HepG2 (cell line): Measurements from ENCODE around the gene SCFD2. TPM values are rescaled to one million over a fixed set of nuclear protein-coding genes. Genes with fewer than 3 reads are reported as not detected.

ENCODE experiments used
- ATAC-seq: fragments of 200-7000 bp; cut with Tn5 transposase; 3 replicates; pipeline ENCODE4 v1.9.1; 2020; ENCODE audit warnings: mild to moderate bottlenecking, moderate library complexity
- BruUV-seq: library from RNA; stranded (reverse); fragments of 400-500 nt; replicated peaks from 2 replicates; lab custom pipeline; 2021; lab: Mats Ljungman, UMichigan
- CTCF ChIA-PET: fragments of 300-600 bp; formaldehyde crosslinking; extraction: SDS; loops from one replicate; lab custom pipeline; 2021; ENCODE audit warnings: low total read pairs, inconsistent platforms, low intra/inter-chr PET ratio; lab: Yijun Ruan, JAX
- POLR2A ChIA-PET: fragments of 350-600 bp; sonication (Branson Sonifier 250); formaldehyde crosslinking; loops from one replicate; lab custom pipeline; 2020; ENCODE audit warnings: antibody characterized with exemption, inconsistent platforms; lab: Yijun Ruan, JAX
- DNase-seq: peaks from one replicate; pipeline ENCODE4 v3.0.0-alpha.2; 2015; ENCODE audit warnings: low spot score
- FAIRE-seq: peaks from 3 replicates; lab custom pipeline; 2011; peaks lifted over from hg19 to GRCh38; lab: Jason Lieb, UNC
- H2AFZ ChIP-seq: one replicate; pipeline ENCODE4 v1.6.1; 2011; ENCODE audit warnings: low read length, inconsistent platforms
- H3K27ac ChIP-seq: fragments of 300-600 bp; 3 replicates; pipeline ENCODE4 v1.8.0; 2011; ENCODE audit warnings: mixed run types, mild to moderate bottlenecking, mixed read lengths, low read length, inconsistent platforms; ENCODE audit not compliant: insufficient read depth; ENCODE audit errors: extremely low read length
- H3K27me3 ChIP-seq, 2 experiments: fragments of 200-600 bp in 1 of 2; 2 replicates in 1 of 2; 3 replicates in 1 of 2; pipeline versions ENCODE4 v1.6.0 to v1.8.0; 2011; ENCODE audit warnings: low read length in 2 of 2, mild to moderate bottlenecking in 2 of 2, moderate library complexity in 2 of 2, inconsistent platforms in 1 of 2; ENCODE audit not compliant: insufficient read depth in 2 of 2, control insufficient read depth in 1 of 2
- H3K36me3 ChIP-seq, 2 experiments: fragments of 200-600 bp in 1 of 2; replicated peaks in 1 of 2; 2 replicates in 1 of 2; 3 replicates in 1 of 2; pipeline versions ENCODE4 v1.5.1 to v1.8.0; 2011; ENCODE audit warnings: low read length in 2 of 2, inconsistent platforms in 1 of 2; ENCODE audit not compliant: insufficient read depth in 2 of 2, control insufficient read depth in 1 of 2
- H3K4me1 ChIP-seq: 2 replicates; pipeline ENCODE4 v1.5.1; 2012; ENCODE audit warnings: low read length, inconsistent platforms; ENCODE audit not compliant: insufficient read depth
- H3K4me2 ChIP-seq: 2 replicates; pipeline ENCODE4 v1.6.0; 2011; ENCODE audit warnings: low read depth, low read length, inconsistent platforms
- H3K4me3 ChIP-seq, 3 experiments: fragments of 200-600 bp in 1 of 3; sonication (generic), shearing (Covaris generic) in 1 of 3; replicated peaks in 1 of 3; 2 replicates each; pipeline ENCODE4 v1.5.1; 2011 to 2016; ENCODE audit warnings: low read length in 3 of 3, inconsistent platforms in 2 of 3, low read depth in 2 of 3, mild to moderate bottlenecking in 2 of 3, control low read depth in 1 of 3, mixed read lengths in 1 of 3; ENCODE audit not compliant: insufficient read depth in 1 of 3
- H3K79me2 ChIP-seq: one replicate; pipeline ENCODE4 v1.6.1; 2011; ENCODE audit warnings: low read length, inconsistent platforms; ENCODE audit not compliant: insufficient read depth
- H3K9ac ChIP-seq: 2 replicates; pipeline ENCODE4 v1.6.0; 2011; ENCODE audit warnings: mild to moderate bottlenecking, low read depth, low read length, inconsistent platforms; ENCODE audit not compliant: insufficient read depth
- H3K9me3 ChIP-seq: 2 replicates; pipeline ENCODE4 v1.5.1; 2012; ENCODE audit warnings: mild to moderate bottlenecking, low read length
- H4K20me1 ChIP-seq: 2 replicates; pipeline ENCODE4 v1.6.0; 2011; ENCODE audit warnings: inconsistent platforms, mild to moderate bottlenecking, low read length, moderate library complexity; ENCODE audit not compliant: insufficient read depth
- ADNP ChIP-seq: sonication (generic); formaldehyde crosslinking; IDR thresholded peaks from 2 replicates; pipeline ENCODE4 v1.4.0; 2020; ENCODE audit warnings: missing genetic modification reagents
- CAMTA2 ChIP-seq: sonication (generic); formaldehyde crosslinking; IDR thresholded peaks from 2 replicates; pipeline ENCODE4 v1.4.0; 2020; ENCODE audit warnings: mild to moderate bottlenecking, missing genetic modification reagents, borderline replicate concordance
- KLF11 ChIP-seq: IDR thresholded peaks from 2 replicates; pipeline ENCODE4 v1.6.1; 2016; ENCODE audit warnings: missing compliant biosample characterization
- NFE2L1 ChIP-seq: sonication (generic); formaldehyde crosslinking; IDR thresholded peaks from 2 replicates; pipeline ENCODE4 v1.4.0; 2020; ENCODE audit warnings: missing genetic modification reagents, mild to moderate bottlenecking, borderline replicate concordance
- POLR2G ChIP-seq: fragments of 200-400 bp; formaldehyde crosslinking; IDR thresholded peaks from 2 replicates; pipeline ENCODE4 v1.6.1; 2018; ENCODE audit warnings: mild to moderate bottlenecking, low read depth, low read length, moderate library complexity
- SAFB2 ChIP-seq: sonication (generic); formaldehyde crosslinking; IDR thresholded peaks from 2 replicates; pipeline ENCODE4 v1.5.1; 2020; ENCODE audit warnings: missing genetic modification reagents, low read depth, mild to moderate bottlenecking, borderline replicate concordance
- SAP130 ChIP-seq: IDR thresholded peaks from 2 replicates; pipeline ENCODE4 v1.6.1; 2016; ENCODE audit warnings: low read depth
- SMARCC2 ChIP-seq: fragments of 450-650 bp; IDR thresholded peaks from 2 replicates; pipeline ENCODE4 v1.6.1; 2017; ENCODE audit warnings: antibody characterized with exemption, mild to moderate bottlenecking
- ZFAT ChIP-seq: sonication (generic); formaldehyde crosslinking; conservative IDR thresholded peaks from 2 replicates; pipeline ENCODE4 v1.8.1; 2023; ENCODE audit warnings: missing genetic modification reagents, inconsistent platforms
- ZMYM2 ChIP-seq: sonication (generic); formaldehyde crosslinking; IDR thresholded peaks from 2 replicates; pipeline ENCODE4 v1.8.0; 2022; ENCODE audit warnings: mild to moderate bottlenecking, missing genetic modification reagents
- ZNF670 ChIP-seq: sonication (generic); formaldehyde crosslinking; IDR thresholded peaks from 2 replicates; pipeline ENCODE4 v1.8.0; 2022; ENCODE audit warnings: mild to moderate bottlenecking, missing genetic modification reagents, borderline replicate concordance
- ZNF678 ChIP-seq: sonication (generic); formaldehyde crosslinking; IDR thresholded peaks from 2 replicates; pipeline ENCODE4 v1.4.0; 2020; ENCODE audit warnings: mild to moderate bottlenecking, missing genetic modification reagents
- ZNF720 ChIP-seq: sonication (generic); formaldehyde crosslinking; IDR thresholded peaks from 2 replicates; pipeline ENCODE4 v1.4.0; 2020; ENCODE audit warnings: missing genetic modification reagents
- ZNF780A ChIP-seq: sonication (generic); formaldehyde crosslinking; IDR thresholded peaks from 2 replicates; pipeline ENCODE4 v1.8.0; 2022; ENCODE audit warnings: mild to moderate bottlenecking, missing genetic modification reagents, moderate library complexity
- WGBS: methylation state at CpG from one replicate; pipeline ENCODE4 v1.1.6; 2017; ENCODE audit warnings: low lambda C conversion rate; 5-methylcytosine and 5-hydroxymethylcytosine counted together
- in situ Hi-C: cut with HindIII; loops from 2 replicates; pipeline ENCODE4 v1.10.0; 2017; ENCODE audit warnings: low pct_unique_long_range_greater_than_20kb; ENCODE audit not compliant: extremely low pct_ligation_motif_present
- intact Hi-C: fragments of 100-400 bp; cut with micrococcal nuclease; formaldehyde crosslinking; loops from one replicate; pipeline ENCODE4 v1.10.0; 2022; ENCODE audit not compliant: unreplicated experiment
- polyA plus RNA-seq, 8 experiments: library from polyadenylated mRNA; depleted of rRNA in 3 of 8; stranded (reverse) in 7 of 8; unstranded in 1 of 8; fragments of >200 nt; fragmentation: Illumina TruSeq in 4 of 8; extraction: Trizol in 4 of 8; gene quantifications; 2 replicates each; pipeline versions ENCODE4 v1.2.1 to v1.2.3, GENCODE V29; 2011 to 2016; ENCODE audit warnings: low read depth in 4 of 8, missing spikeins in 1 of 8, mixed read lengths in 1 of 8; ENCODE audit not compliant: insufficient read depth in 1 of 8
- total RNA-seq, 5 experiments: library from RNA; depleted of rRNA; stranded (reverse); fragments of >200 nt; fragmentation: Illumina TruSeq; extraction: Trizol; gene quantifications; 2 replicates each; pipeline ENCODE4 v1.2.3, GENCODE V29; 2016; ENCODE audit warnings: low read depth in 1 of 5
- TF ChIP-seq, protein P1 (sequence below): sonication (generic); formaldehyde crosslinking; IDR thresholded peaks from 2 replicates; pipeline ENCODE4 v1.4.0; 2020; ENCODE audit warnings: missing genetic modification reagents
- TF ChIP-seq, protein P2 (sequence below): sonication (generic); formaldehyde crosslinking; IDR thresholded peaks from 2 replicates; pipeline ENCODE4 v1.8.0; 2022; ENCODE audit warnings: missing genetic modification reagents, low read depth, mild to moderate bottlenecking, borderline replicate concordance

SCFD2 gene
- total and polyA plus RNA-seq, 2 of the 13 experiments (the other 11 are each of a cell fraction or from before 2014, with no cell fraction given): 4.6 to 15.6 TPM

DNA sequence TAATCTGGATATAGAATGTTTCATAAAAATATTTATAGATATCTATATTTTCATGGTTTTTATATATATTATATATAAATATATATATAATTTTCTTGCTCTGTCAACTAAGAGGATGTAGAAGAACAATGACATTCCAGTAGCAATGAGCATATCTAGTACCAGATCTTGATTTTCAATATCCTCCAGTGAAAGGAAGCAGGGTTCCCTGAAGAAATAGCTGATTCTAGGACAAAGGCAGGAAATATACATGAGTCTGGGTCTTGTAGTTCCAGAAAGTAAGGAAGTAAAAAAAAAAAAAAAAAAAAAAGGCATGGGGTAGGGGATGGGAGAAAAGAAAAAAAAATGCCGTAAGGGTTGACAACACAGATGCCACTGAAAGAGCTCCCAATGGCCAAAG is 262.4 kb downstream of the SCFD2 start:
- H2AFZ ChIP-seq: no peak overlapping the region
- no peak overlapping the region for H3K4me3 ChIP-seq
- no peak overlapping the region for H3K27ac ChIP-seq
- DNase-seq: no peak
- no TSS peak for BruUV-seq
- no peak overlapping the region for H3K4me2 ChIP-seq
- H3K79me2 ChIP-seq: no peaks in the 10 kb centered on the region
- no peaks in the 10 kb centered on the region for H3K36me3 ChIP-seq
- H3K27me3 ChIP-seq: no peaks in the 10 kb centered on the region
- intact Hi-C loops: no loop called here
- H3K9ac ChIP-seq: no peak overlapping the region
- FAIRE-seq: no peak
- TF ChIP-seq ZNF780A (no peak), ZNF720 (CRISPR knock-in tag) (no peak), CAMTA2 (CRISPR knock-in tag) (no peak), ADNP (CRISPR knock-in tag) (no peak), KLF11 (no peak), POLR2G (no peak), SMARCC2 (no peak), SAFB2 (CRISPR knock-in tag) (no peak), SAP130 (CRISPR knock-in tag) (no peak), ZNF678 (CRISPR knock-in tag) (no peak), ZNF670 (CRISPR knock-in tag) (no peak), NFE2L1 (CRISPR knock-in tag) (no peak), ZMYM2 (no peak), ZFAT (CRISPR knock-in tag) (no peak)
- TF ChIP-seq, protein P1, sequence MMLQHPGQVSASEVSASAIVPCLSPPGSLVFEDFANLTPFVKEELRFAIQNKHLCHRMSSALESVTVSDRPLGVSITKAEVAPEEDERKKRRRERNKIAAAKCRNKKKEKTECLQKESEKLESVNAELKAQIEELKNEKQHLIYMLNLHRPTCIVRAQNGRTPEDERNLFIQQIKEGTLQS (CRISPR knock-in tag): no peak
- TF ChIP-seq, protein P2, sequence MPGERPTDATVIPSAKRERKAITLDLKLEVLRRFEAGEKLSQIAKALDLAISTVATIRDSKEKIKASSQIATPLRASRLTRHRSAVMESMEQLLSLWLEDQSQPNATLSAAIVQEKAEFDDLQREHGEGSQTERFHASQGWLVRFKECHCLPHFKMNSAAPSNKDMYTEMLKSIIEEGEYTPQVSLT (CRISPR knock-in tag): no peak
- H3K4me1 ChIP-seq: peaks cover 26% of the 10 kb centered on the region
- 97% methylated on average over 1 of the region's 1 CpG for WGBS
- no peaks in the 10 kb centered on the region for H4K20me1 ChIP-seq
- ChIA-PET CTCF (no interaction called here), POLR2A (interaction anchor here (0.6 kb wide), 1 partner anchor 1048 kb away, joined by 3 read pairs; no protein-coding TSS in a partner anchor)
- ATAC-seq: no peak
- no peaks in the 10 kb centered on the region for H3K9me3 ChIP-seq
- in situ Hi-C loops: no loop called here
